H9 (cell line): ENCODE data around the gene CSRNP3. TPM values are rescaled to one million over a fixed set of nuclear protein-coding genes. Genes with fewer than 3 reads are reported as not detected.

ENCODE experiments used
- DNase-seq: peaks from one replicate; pipeline ENCODE4 v3.0.0-alpha.2; 2017
- H2AFZ ChIP-seq: one replicate; pipeline ENCODE4 v1.6.1; 2013; ENCODE audit warnings: mild to moderate bottlenecking, low read length, control low read depth, moderate library complexity
- H2AK5ac ChIP-seq: 2 replicates; pipeline ENCODE4 v1.6.1; 2013; ENCODE audit warnings: low read length, control low read depth, mixed read lengths; ENCODE audit not compliant: insufficient read length
- H2BK120ac ChIP-seq: one replicate; pipeline ENCODE4 v1.6.1; 2013; ENCODE audit warnings: low read depth, mild to moderate bottlenecking, low read length, control low read depth, inconsistent platforms; ENCODE audit not compliant: poor library complexity, severe bottlenecking
- H2BK12ac ChIP-seq: 2 replicates; pipeline ENCODE4 v1.6.1; 2013; ENCODE audit warnings: low read length, control low read depth, mixed read lengths, low read depth; ENCODE audit not compliant: insufficient read length
- H2BK15ac ChIP-seq: 2 replicates; pipeline ENCODE4 v1.6.1; 2013; ENCODE audit warnings: low read depth, low read length, control low read depth
- H2BK20ac ChIP-seq: one replicate; pipeline ENCODE4 v1.6.1; 2013; ENCODE audit warnings: low read depth, mild to moderate bottlenecking, low read length, control low read depth, inconsistent platforms; ENCODE audit not compliant: poor library complexity, severe bottlenecking
- H2BK5ac ChIP-seq: 2 replicates; pipeline ENCODE4 v1.6.1; 2013; ENCODE audit warnings: low read length, control low read depth, mixed read lengths; ENCODE audit not compliant: insufficient read length
- H3K14ac ChIP-seq: 2 replicates; pipeline ENCODE4 v1.6.1; 2013; ENCODE audit warnings: low read length, control low read depth; ENCODE audit not compliant: insufficient read depth
- H3K18ac ChIP-seq: 2 replicates; pipeline ENCODE4 v1.6.1; 2013; ENCODE audit warnings: low read depth, mild to moderate bottlenecking, mixed read lengths, low read length, control low read depth; ENCODE audit not compliant: insufficient read length
- H3K23ac ChIP-seq: 2 replicates; pipeline ENCODE4 v1.6.1; 2013; ENCODE audit warnings: low read length, control low read depth, mixed read lengths, low read depth; ENCODE audit not compliant: insufficient read length
- H3K23me2 ChIP-seq: 2 replicates; pipeline ENCODE4 v1.6.1; 2013; ENCODE audit warnings: low read depth, mild to moderate bottlenecking, mixed read lengths, low read length, control low read depth; ENCODE audit not compliant: insufficient read length, poor library complexity, severe bottlenecking
- H3K27ac ChIP-seq: 2 replicates; pipeline ENCODE4 v1.5.1; 2013; ENCODE audit warnings: low read length, control low read depth, mixed read lengths, low read depth; ENCODE audit not compliant: insufficient read length
- H3K27me3 ChIP-seq: 2 replicates; pipeline ENCODE4 v1.6.1; 2013; ENCODE audit warnings: low read length, control low read depth, inconsistent platforms; ENCODE audit not compliant: insufficient read depth
- H3K4ac ChIP-seq: 2 replicates; pipeline ENCODE4 v1.6.1; 2013; ENCODE audit warnings: low read depth, mild to moderate bottlenecking, control low read depth, inconsistent platforms, low read length, moderate library complexity
- H3K4me1 ChIP-seq: 2 replicates; pipeline ENCODE4 v1.6.1; 2013; ENCODE audit warnings: low read length, control low read depth, inconsistent platforms; ENCODE audit not compliant: insufficient read depth
- H3K4me2 ChIP-seq: 2 replicates; pipeline ENCODE4 v1.6.1; 2013; ENCODE audit warnings: low read length, control low read depth, mixed read lengths; ENCODE audit not compliant: insufficient read length, insufficient read depth
- H3K56ac ChIP-seq: 2 replicates; pipeline ENCODE4 v1.6.1; 2013; ENCODE audit warnings: low read depth, mild to moderate bottlenecking, mixed read lengths, low read length, control low read depth; ENCODE audit not compliant: insufficient read length
- H3K79me1 ChIP-seq: 2 replicates; pipeline ENCODE4 v1.6.1; 2013; ENCODE audit warnings: low read depth, mild to moderate bottlenecking, moderate library complexity, low read length, control low read depth, inconsistent platforms; ENCODE audit not compliant: insufficient read depth, poor library complexity, severe bottlenecking
- H3K79me2 ChIP-seq: 2 replicates; pipeline ENCODE4 v1.6.1; 2013; ENCODE audit warnings: low read length, control low read depth, inconsistent platforms; ENCODE audit not compliant: insufficient read depth
- H3K9ac ChIP-seq: 2 replicates; pipeline ENCODE4 v1.6.1; 2013; ENCODE audit warnings: low read length, control low read depth, mixed read lengths; ENCODE audit not compliant: insufficient read length; ENCODE audit errors: extremely low read depth
- H3K9me3 ChIP-seq: one replicate; pipeline ENCODE4 v1.6.1; 2013; ENCODE audit warnings: low read depth, low read length, inconsistent platforms; ENCODE audit not compliant: control insufficient read depth
- H3T11ph ChIP-seq: one replicate; pipeline ENCODE4 v1.6.1; 2013; ENCODE audit warnings: mild to moderate bottlenecking, low read length, control low read depth, inconsistent platforms
- H4K20me1 ChIP-seq: one replicate; pipeline ENCODE4 v1.6.1; 2013; ENCODE audit not compliant: control insufficient read depth, insufficient read length, insufficient read depth
- H4K5ac ChIP-seq: 2 replicates; pipeline ENCODE4 v1.6.1; 2013; ENCODE audit warnings: low read depth, mild to moderate bottlenecking, mixed read lengths, low read length, control low read depth; ENCODE audit not compliant: insufficient read length
- H4K8ac ChIP-seq: replicated peaks from 2 replicates; pipeline ENCODE4 v1.6.1; 2013; ENCODE audit warnings: low read length, control low read depth, mixed read lengths, low read depth; ENCODE audit not compliant: insufficient read length
- H4K91ac ChIP-seq: 2 replicates; pipeline ENCODE4 v1.6.1; 2013; ENCODE audit warnings: low read depth, mild to moderate bottlenecking, moderate library complexity, mixed read lengths, low read length, control low read depth; ENCODE audit not compliant: insufficient read length
- H3K27ac Mint-ChIP-seq, 3 experiments: 2 replicates in 2 of 3; 3 replicates in 1 of 3; pipeline ENCODE4 v1.8.0; 2020 to 2021; ENCODE audit warnings: mixed read lengths in 3 of 3, mild to moderate bottlenecking in 1 of 3, moderate library complexity in 1 of 3
- H3K27me3 Mint-ChIP-seq: 2 replicates; pipeline ENCODE4 v1.8.0; 2021; ENCODE audit warnings: low read depth, mild to moderate bottlenecking, moderate library complexity, mixed read lengths
- H3K36me3 Mint-ChIP-seq, 3 experiments: 2 replicates in 2 of 3; 3 replicates in 1 of 3; pipeline ENCODE4 v1.8.0; 2020 to 2021; ENCODE audit warnings: low read depth in 3 of 3, mixed read lengths in 3 of 3; ENCODE audit not compliant: insufficient read depth in 1 of 3
- H3K4me1 Mint-ChIP-seq, 2 experiments: 2 replicates each; pipeline ENCODE4 v1.8.0; 2020; ENCODE audit warnings: mixed read lengths in 2 of 2
- H3K4me3 Mint-ChIP-seq, 2 experiments: 2 replicates in 1 of 2; 3 replicates in 1 of 2; pipeline ENCODE4 v1.8.0; 2020 to 2021; ENCODE audit warnings: mild to moderate bottlenecking in 2 of 2, mixed read lengths in 2 of 2, moderate library complexity in 1 of 2
- H3K9me3 Mint-ChIP-seq, 2 experiments: 2 replicates in 1 of 2; 3 replicates in 1 of 2; pipeline ENCODE4 v1.8.0; 2020; ENCODE audit warnings: mild to moderate bottlenecking in 2 of 2, mixed read lengths in 2 of 2, moderate library complexity in 1 of 2
- WGBS: extraction: QIAGEN DNeasy Blood & Tissue Kit; methylation state at CpG from one replicate; pipeline ENCODE4 v1.1.7; 2013; ENCODE audit warnings: missing lambda C conversion rate, low lambda C conversion rate, mixed read lengths; ENCODE audit not compliant: insufficient read length; ENCODE audit errors: extremely low coverage; 5-methylcytosine and 5-hydroxymethylcytosine counted together
- total RNA-seq: library from RNA; stranded (reverse); gene quantifications from 2 replicates; pipeline ENCODE4 v1.2.1, GENCODE V29; 2021
- TF ChIP-seq, protein P1 (sequence below): fragments of 200-600 bp; sonication (generic); conservative IDR thresholded peaks from 3 replicates; pipeline ENCODE4 v1.8.0; 2021; ENCODE audit warnings: antibody characterized with exemption, mild to moderate bottlenecking

Gene CSRNP3
- total RNA-seq, 1 experiment from 2014 or later: 3.6 TPM

DNA sequence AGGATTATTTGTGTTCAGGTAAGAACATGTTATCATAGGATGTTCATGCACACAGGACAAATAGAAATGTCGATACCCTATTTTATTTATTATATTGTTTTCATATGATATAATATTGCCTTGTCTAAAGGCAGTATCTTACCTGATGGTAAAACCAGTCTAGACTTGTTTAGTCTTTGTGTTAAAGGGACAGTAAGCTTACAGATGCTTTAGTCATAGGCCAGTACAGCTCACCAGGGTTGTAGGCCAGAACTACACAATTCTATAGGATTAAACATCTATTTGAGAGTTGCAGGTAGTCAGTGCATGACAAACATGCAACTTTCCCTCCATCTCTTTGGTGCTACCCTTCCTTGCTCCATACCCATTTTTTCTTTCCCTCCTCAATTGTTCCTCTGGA, 166.0 kb downstream of the CSRNP3 start:
- Histone ChIP-seq H2BK20ac (no peak overlapping the region), H4K5ac (no peak overlapping the region), H3K79me2 (no peaks in the 10 kb centered on the region), H4K8ac (no peak overlapping the region), H2AFZ (no peak overlapping the region), H2BK5ac (no peak overlapping the region), H4K20me1 (peaks cover 2% of the 10 kb centered on the region), H3T11ph (no peak overlapping the region), H2BK12ac (no peak overlapping the region), H4K91ac (no peak overlapping the region), H3K18ac (no peak overlapping the region), H3K14ac (no peak overlapping the region), H3K27ac (no peak overlapping the region), H3K4me1 (peaks cover 2% of the 10 kb centered on the region; the same call in 1 of the 2 replicates), H3K79me1 (no peaks in the 10 kb centered on the region), H3K9me3 (no peaks in the 10 kb centered on the region), H3K23me2 (no peaks in the 10 kb centered on the region), H3K4me2 (no peak overlapping the region), H3K23ac (no peak overlapping the region), H3K27me3 (no peaks in the 10 kb centered on the region), H3K4ac (no peak overlapping the region), H2BK15ac (no peak overlapping the region), H3K56ac (no peak overlapping the region), H2AK5ac (no peak overlapping the region), H3K9ac (no peak overlapping the region), H2BK120ac (no peak overlapping the region)
- no peak overlapping the region for H3K4me3 Mint-ChIP-seq
- no peaks in the 10 kb centered on the region for H3K9me3 Mint-ChIP-seq
- TF ChIP-seq, protein P1, sequence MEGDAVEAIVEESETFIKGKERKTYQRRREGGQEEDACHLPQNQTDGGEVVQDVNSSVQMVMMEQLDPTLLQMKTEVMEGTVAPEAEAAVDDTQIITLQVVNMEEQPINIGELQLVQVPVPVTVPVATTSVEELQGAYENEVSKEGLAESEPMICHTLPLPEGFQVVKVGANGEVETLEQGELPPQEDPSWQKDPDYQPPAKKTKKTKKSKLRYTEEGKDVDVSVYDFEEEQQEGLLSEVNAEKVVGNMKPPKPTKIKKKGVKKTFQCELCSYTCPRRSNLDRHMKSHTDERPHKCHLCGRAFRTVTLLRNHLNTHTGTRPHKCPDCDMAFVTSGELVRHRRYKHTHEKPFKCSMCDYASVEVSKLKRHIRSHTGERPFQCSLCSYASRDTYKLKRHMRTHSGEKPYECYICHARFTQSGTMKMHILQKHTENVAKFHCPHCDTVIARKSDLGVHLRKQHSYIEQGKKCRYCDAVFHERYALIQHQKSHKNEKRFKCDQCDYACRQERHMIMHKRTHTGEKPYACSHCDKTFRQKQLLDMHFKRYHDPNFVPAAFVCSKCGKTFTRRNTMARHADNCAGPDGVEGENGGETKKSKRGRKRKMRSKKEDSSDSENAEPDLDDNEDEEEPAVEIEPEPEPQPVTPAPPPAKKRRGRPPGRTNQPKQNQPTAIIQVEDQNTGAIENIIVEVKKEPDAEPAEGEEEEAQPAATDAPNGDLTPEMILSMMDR: no peak
- no peak for DNase-seq
- peaks cover 40 to 43% of the 10 kb centered on the region in 2 experiments for H3K4me1 Mint-ChIP-seq
- H3K27ac Mint-ChIP-seq: peak overlapping the region in 2 of 3 experiments; percentile 6 to 47; a peak in 2 of 7 replicates
- no peaks in the 10 kb centered on the region for H3K27me3 Mint-ChIP-seq
- no peaks in the 10 kb centered on the region for H3K36me3 Mint-ChIP-seq
- no CpG with 5 or more reads among the region's 1 CpG for WGBS
